ENCODE measurements around the gene OSMR.

Gene OSMR

DNA sequence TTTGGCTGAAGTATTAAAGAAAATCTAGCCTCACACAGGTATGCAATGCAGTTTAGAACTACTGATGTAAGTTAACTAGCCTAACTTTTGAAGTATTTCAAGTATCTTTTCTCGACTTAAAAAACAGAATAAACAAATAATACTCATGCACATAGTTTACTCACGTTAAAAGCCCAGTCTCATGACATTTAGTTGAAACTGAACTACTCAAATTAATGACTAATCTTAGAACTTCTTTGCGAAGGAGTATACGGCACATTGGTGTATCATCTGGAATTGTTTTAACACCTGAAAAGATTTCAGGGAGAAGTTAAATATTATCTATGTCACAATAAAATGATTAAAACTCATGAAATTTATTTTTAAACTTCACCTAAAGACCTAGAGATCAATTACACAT is 98.5 kb downstream of the OSMR start:
- Histone ChIP-seq H3K36me3 (ENCODE audit: low read length) (peaks cover 33% of the 10 kb centered on the region), H3K9me2 (replicated peaks; ENCODE audit: insufficient read depth, low read length) (no peaks in the 10 kb centered on the region), H3K4me3 (ENCODE audit: insufficient read depth, low read length, poor library complexity, severe bottlenecking) (no peak overlapping the region), H3K27ac (ENCODE audit: low read depth, low read length) (no peak overlapping the region), H4K20me1 (ENCODE audit: low read depth, low read length) (no peaks in the 10 kb centered on the region), H3K4me2 (ENCODE audit: low read depth, low read length, poor library complexity, severe bottlenecking) (no peak overlapping the region), H3F3A (ENCODE audit: insufficient read depth) (0 out of 2 replicates have a peak, but pooled peaks cover 2% of the 10 kb centered on the region), H2AFZ (ENCODE audit: low read depth, low read length, severe bottlenecking) (no peak overlapping the region), H3K27me3 (ENCODE audit: low read length) (no peaks in the 10 kb centered on the region), H3K79me2 (ENCODE audit: insufficient read depth, low read length) (no peaks in the 10 kb centered on the region), H3K9me3 (ENCODE audit: insufficient read depth, low read length) (no peaks in the 10 kb centered on the region), H3K9ac (ENCODE audit: low read length) (no peak overlapping the region)
- TF ChIP-seq, protein P1, sequence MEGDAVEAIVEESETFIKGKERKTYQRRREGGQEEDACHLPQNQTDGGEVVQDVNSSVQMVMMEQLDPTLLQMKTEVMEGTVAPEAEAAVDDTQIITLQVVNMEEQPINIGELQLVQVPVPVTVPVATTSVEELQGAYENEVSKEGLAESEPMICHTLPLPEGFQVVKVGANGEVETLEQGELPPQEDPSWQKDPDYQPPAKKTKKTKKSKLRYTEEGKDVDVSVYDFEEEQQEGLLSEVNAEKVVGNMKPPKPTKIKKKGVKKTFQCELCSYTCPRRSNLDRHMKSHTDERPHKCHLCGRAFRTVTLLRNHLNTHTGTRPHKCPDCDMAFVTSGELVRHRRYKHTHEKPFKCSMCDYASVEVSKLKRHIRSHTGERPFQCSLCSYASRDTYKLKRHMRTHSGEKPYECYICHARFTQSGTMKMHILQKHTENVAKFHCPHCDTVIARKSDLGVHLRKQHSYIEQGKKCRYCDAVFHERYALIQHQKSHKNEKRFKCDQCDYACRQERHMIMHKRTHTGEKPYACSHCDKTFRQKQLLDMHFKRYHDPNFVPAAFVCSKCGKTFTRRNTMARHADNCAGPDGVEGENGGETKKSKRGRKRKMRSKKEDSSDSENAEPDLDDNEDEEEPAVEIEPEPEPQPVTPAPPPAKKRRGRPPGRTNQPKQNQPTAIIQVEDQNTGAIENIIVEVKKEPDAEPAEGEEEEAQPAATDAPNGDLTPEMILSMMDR (IDR thresholded peaks at IDR 0.05; ENCODE audit: insufficient read depth, low read length, poor library complexity, severe bottlenecking): no peak
- TF ChIP-seq EZH2phosphoT487 (conservative IDR thresholded peaks at IDR 0.05; ENCODE audit: low read length): no peak

DNA sequence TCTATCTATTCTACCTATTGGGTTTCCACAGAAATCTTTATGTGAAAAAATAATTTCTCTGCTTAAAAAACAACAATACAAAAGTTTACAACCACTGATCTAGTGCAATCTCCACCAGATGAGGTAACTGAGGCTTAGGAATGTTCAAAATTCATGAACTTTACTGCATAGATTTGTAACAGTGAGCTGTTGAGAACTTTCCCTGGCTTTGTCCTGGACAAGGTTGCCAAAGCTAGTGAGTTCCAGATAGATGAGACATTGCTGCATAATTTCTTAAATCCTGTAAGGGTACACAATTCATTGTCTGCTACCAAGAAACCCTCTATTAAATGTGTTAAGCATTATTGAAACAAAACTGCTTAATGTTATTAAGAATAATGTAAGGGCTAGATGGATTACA is 102.7 kb downstream of the OSMR start:
- H2AFZ ChIP-seq (ENCODE audit: low read depth, low read length, severe bottlenecking): no peak overlapping the region
- no peaks in the 10 kb centered on the region for H4K20me1 ChIP-seq (ENCODE audit: low read depth, low read length)
- no peaks in the 10 kb centered on the region for H3K27me3 ChIP-seq (ENCODE audit: low read length)
- no peak overlapping the region for H3K27ac ChIP-seq (ENCODE audit: low read depth, low read length)
- no peak overlapping the region for H3K4me2 ChIP-seq (ENCODE audit: low read depth, low read length, poor library complexity, severe bottlenecking)
- peaks cover 56% of the 10 kb centered on the region for H3K36me3 ChIP-seq (ENCODE audit: low read length)
- TF ChIP-seq, protein P1 (IDR thresholded peaks at IDR 0.05; ENCODE audit: insufficient read depth, low read length, poor library complexity, severe bottlenecking): no peak
- TF ChIP-seq EZH2phosphoT487 (conservative IDR thresholded peaks at IDR 0.05; ENCODE audit: low read length): no peak
- no peaks in the 10 kb centered on the region for H3K9me2 ChIP-seq (replicated peaks; ENCODE audit: insufficient read depth, low read length)
- no peaks in the 10 kb centered on the region for H3K79me2 ChIP-seq (ENCODE audit: insufficient read depth, low read length)
- no peak overlapping the region for H3K4me3 ChIP-seq (ENCODE audit: insufficient read depth, low read length, poor library complexity, severe bottlenecking)
- H3K9ac ChIP-seq (ENCODE audit: low read length): no peak overlapping the region
- H3F3A ChIP-seq (ENCODE audit: insufficient read depth): 0 out of 2 replicates have a peak, but pooled peaks cover 2% of the 10 kb centered on the region
- H3K9me3 ChIP-seq (ENCODE audit: insufficient read depth, low read length): no peaks in the 10 kb centered on the region

DNA sequence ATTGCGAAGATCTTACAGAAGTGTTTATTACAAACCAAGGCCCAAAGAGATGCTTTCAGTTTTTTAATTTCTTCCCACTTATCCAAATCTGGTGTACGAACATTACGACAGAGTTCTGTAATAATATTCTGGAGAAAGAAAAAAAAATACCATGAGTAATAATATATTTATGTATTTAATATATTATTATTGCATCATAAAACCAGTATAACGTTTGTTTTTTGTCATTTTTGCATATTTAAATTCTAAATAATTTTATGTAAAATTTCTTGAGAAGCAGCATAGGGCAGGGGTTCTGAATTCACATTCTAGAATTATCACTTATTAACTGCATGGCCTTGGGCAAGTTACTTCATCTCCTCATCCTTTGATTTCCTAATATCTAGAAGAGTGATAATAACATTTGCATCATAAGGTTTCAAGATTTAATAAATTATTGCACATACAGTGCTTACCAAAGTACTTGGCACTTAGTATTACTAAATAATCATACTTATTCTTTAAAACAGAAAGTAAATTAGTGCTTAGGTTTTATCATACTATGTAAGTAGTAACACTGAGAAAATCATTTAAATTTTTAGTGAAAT is 107.7 kb downstream of the OSMR start:
- Histone ChIP-seq H3K4me2 (ENCODE audit: low read depth, low read length, poor library complexity, severe bottlenecking) (no peak overlapping the region), H3F3A (ENCODE audit: insufficient read depth) (no peaks in the 10 kb centered on the region), H3K9me3 (ENCODE audit: insufficient read depth, low read length) (no peaks in the 10 kb centered on the region), H3K79me2 (ENCODE audit: insufficient read depth, low read length) (no peaks in the 10 kb centered on the region), H3K27ac (ENCODE audit: low read depth, low read length) (no peak overlapping the region), H2AFZ (ENCODE audit: low read depth, low read length, severe bottlenecking) (no peak overlapping the region), H3K36me3 (ENCODE audit: low read length) (peaks cover 68% of the 10 kb centered on the region), H3K4me3 (ENCODE audit: insufficient read depth, low read length, poor library complexity, severe bottlenecking) (no peak overlapping the region), H4K20me1 (ENCODE audit: low read depth, low read length) (no peaks in the 10 kb centered on the region), H3K27me3 (ENCODE audit: low read length) (no peaks in the 10 kb centered on the region), H3K9me2 (replicated peaks; ENCODE audit: insufficient read depth, low read length) (no peaks in the 10 kb centered on the region), H3K9ac (ENCODE audit: low read length) (no peak overlapping the region)
- no peak for TF ChIP-seq EZH2phosphoT487 (conservative IDR thresholded peaks at IDR 0.05; ENCODE audit: low read length)
- TF ChIP-seq, protein P1 (IDR thresholded peaks at IDR 0.05; ENCODE audit: insufficient read depth, low read length, poor library complexity, severe bottlenecking): no peak
